Activated CD8-positive, alpha-beta memory T cell treated with anti-CD3 and anti-CD28 coated beads for 48 hours (primary cell): ENCODE measurements around the gene EIPR1.
"Not testable (repeated sequence)": the region's sequence is repeated elsewhere in the genome, so short reads cannot be mapped to it uniquely, and the experiment has no call there.

Experiments used
- DNase-seq, 3 experiments: peaks; one replicate each; pipeline ENCODE4 v3.0.0-alpha.2; 2020; ENCODE audit warnings: low read depth in 2 of 3, low spot score in 2 of 3

EIPR1 gene

GRCh38 chr2:3361518-3362389 lies 15.9 kb downstream of the EIPR1 start:
- DNase-seq: no peak

DNA sequence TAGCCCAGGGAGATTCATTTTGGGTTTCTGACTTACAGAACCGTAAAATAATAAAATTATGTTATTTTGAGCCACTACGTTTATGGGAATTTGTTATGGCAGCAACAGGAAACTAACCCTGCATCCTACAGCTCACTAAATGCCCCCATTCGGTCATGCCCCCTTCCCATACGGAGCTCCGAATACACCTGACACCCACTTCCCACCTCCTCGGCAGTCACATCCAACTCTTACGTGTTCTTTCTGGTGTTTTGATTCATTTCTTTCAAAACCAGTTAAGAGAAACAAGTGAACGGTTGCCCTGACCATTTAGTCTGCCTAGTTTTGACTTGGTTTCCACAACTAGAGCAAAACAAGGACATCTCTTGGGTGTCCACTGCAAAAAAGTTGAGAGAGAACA lies 19.7 kb downstream of the EIPR1 start:
- DNase-seq: no peak

DNA sequence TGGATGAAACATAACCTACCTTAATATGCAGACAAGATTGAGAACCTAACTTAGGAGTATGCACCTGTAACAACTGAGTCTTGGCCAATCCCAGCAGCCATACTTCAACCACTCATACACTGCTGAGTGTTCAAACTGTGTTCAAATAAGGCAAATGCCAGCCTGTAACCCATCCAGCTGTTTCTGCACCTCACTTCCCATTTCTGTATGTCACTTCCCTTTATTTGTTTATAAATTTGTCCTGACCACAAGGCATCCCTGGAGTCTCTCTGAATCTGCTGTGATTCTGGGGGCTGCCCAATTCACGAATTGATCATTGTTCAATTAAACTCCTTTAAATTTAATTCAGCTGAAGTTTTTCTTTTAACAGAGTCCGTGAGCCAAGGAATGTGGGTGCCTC lies 20.2 kb downstream of the EIPR1 start:
- not testable (repeated sequence) for DNase-seq

DNA sequence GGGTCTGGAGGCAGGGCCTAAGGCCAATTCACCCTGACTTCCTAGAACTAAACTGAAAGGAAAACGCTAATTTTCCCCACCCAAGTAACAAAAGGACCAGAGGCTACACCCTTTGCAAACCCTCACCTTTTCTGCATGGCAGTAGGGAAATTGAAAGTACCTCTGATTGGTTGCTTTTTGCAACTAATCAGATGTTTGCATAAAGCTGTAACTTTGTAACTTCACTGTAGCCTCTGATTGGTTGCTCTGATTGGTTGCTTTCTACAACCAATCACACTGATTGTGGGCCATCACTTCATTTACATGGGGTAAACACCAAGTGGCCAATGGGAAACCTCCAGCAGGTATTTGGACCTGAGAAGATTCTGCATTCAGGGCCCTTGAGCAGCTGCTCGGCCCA lies 20.8 kb downstream of the EIPR1 start:
- DNase-seq: no peak

DNA sequence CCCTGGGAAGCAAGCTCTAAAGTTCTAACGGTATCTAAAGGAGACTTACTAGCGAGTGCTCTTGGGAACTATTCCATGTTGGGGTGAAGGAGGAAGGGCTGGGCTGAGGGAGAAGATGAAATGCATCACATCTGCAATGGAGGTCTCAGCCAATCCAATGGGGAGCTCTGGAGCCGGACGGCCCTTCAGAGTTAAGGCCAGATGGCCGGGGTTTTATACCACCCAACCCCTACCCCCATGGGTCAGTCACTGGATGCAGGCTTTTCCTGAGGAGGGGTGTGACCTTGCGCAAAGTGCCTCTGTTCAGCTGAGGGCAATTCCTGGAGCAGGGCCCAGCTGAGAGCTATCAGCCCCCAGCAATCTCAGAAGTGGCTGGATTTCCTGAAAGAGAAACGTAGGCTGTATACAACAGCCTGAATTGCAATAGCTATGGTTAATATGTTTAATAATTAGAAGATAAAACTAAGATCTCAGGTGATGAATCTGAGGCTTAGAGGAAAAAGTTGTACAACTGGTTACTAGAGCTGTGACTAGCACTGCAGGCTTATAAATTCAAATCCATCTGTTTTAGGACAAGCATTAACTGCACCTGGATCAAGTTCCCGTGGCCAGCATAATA lies 21.6 kb downstream of the EIPR1 start:
- no peak for DNase-seq

DNA sequence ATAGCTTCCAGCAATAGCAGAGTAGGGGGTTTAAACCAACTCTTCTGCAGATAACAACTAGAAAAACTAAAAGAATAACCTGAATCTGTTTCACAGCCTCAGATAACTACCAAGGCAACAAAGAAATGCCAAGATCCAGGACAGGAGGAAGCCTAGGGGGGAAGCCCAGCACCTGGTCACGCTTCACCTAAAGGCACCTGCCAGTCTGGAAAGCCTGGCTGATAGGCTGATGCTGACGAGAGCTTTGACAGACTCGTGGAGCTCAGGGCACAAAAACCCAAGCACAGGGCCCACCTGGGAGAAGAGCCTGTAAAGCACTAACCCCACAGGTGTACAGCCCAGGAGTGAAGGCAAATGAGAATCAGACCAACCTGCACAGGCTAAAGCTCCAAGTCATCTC lies 22.6 kb downstream of the EIPR1 start:
- no peak for DNase-seq

DNA sequence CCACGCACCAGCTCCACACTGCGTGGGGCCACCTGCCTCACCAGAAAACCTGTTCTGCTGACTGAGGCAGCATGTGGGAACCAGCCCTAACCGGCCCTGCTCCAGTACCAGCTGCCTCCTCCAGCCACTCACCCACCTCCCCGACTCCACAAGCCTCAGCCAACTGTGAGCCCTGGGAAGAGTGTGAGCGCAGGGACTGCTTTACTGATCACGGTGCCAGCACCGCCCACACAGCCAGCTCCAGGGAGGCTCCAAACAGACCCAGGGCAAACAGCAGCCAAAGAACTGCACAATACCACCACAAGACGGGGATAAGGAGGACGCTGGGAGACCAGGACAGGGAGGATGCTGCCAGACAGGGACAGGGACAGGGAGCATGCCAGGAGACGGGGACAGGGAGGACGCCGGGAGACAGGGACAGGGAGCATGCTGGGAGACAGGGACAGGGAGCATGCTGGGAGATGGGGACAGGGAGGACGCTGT lies 28.4 kb downstream of the EIPR1 start:
- DNase-seq: no peak

DNA sequence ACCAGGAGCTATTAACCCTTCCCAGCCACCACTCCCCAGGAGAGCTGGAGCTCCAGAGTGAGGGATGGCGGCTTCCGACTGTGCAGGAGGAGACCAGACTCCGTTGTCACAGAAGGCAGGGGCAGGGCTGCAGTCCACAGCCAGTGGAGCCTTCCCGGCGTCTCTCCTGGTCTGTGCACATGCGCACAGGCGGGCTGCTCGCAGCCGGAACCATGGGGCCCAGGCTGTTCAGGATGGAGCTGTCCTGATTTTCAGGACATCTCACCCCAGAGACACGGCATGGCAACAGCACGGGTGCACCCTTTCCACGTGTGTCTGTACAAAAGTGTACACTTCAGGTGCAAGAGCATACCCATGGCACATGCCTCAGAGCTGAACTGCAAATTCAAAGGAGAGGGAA lies 28.9 kb downstream of the EIPR1 start:
- no peak for DNase-seq

- DNase-seq: no peak
Measured at GRCh38 chr2:3345621-3346020, 32.0 kb downstream of the EIPR1 start.

- DNase-seq: no peak
Measured at GRCh38 chr2:3344897-3345296, 32.7 kb downstream of the EIPR1 start.

DNA sequence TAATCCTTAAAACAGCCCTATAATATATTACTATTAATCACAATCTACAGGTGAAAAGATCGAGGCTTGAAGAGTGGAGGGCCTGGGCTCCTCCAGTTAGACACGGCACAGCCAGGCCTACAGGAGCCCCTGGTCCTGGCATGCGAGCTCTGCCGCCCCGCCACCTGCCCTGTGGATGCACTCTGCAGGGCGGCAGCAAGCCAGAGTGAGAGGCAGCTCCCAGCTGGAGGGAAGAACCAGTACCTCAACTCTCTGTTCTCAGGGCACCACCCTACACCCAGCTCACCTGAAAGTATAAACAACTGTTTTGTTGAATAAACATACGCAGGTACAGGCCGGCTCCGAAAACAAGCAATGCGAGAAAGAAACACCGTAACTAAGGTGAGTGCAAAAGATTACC lies 34.6 kb downstream of the EIPR1 start:
- no peak for DNase-seq

DNA sequence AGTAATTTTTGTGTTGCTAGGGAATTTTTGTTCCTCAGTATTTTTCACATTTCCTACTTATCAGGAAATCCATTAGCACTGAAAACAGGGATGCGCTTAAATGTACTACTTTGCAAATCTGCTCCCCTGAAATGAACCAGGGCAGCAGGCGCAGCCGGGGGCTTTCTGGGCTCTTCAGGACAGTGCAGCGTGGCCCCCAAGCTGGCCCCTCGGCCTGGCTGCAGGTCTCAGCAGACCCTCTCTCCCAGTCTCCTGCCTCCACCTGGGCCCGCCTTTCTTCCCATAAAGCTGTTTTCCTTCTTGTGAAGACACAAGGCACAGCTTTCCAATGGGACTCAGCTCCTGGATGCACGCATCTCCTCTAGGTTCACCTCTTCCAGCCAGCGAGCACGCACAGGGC lies 35.3 kb downstream of the EIPR1 start:
- DNase-seq: no peak

DNA sequence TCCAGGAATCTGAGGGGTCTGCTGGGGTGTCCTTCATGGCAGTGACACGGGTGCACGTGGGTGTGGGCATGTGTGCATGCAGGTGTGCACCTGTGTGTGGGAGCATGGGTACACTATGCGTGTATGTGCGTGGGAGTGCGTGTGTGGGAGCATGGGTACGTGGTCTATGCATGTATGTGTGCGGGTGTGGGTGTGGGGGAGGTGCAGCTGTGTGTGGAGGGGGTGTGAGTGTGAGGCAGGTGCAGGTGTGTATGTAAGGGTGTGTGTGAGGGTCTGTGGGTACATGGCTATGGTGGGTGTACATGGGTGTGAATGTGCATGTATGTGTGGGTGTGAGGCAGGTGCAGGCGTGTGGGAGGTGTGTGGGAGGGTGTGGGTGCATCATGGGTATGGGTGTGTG lies 36.3 kb downstream of the EIPR1 start:
- DNase-seq: no peak

- no peak for DNase-seq
Measured at GRCh38 chr2:3340144-3340543, 37.5 kb downstream of the EIPR1 start.

GRCh38 chr2:3338340-3338739 lies 39.3 kb downstream of the EIPR1 start:
- no peak for DNase-seq

- DNase-seq: no peak
Measured at GRCh38 chr2:3336844-3337243, 40.8 kb downstream of the EIPR1 start.

DNA sequence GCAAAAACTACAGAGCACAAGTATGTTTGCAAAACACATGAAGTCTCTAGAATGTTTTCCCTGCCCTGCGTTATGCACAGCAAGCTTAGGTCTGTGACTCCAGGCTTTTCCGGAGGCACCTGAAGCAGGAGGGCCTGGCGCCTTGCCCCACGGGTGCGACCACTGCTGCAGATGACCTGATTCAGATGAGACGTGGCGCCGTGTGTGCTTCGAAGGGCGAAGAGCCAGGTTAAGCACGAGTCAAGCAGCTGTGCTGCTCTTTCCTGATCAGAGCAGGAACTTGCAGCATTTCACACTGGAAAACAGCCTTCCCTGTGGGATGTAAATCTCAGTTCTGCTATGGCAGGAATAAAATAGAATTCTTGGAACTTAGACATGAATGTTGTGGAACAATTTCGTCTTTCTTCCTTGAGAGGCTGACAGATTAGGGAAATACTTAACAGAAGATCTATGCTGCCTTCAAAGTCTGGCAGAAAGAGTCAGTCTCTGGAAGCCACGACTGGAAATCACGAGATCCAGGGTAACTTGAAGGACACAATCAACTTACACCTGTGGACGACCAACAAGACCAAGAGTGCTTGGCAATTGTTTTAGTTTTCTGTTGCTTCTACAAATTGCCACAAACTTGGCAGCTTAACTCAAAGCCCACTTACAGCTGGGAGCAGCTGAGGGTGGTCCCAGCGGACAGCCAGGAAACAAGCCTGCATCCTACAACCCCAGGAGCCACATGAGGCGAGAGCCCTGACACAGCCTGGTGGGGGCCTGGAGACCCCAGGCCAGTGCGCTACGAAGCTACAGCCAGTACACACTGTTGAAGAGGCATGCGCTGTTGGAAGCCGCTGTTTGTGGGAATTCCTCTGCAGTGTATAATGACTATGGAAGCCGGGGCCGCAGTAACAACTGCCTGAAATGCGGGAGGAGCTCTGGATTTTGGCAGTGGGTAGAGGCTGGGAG lies 42.9 kb downstream of the EIPR1 start:
- no peak for DNase-seq

DNA sequence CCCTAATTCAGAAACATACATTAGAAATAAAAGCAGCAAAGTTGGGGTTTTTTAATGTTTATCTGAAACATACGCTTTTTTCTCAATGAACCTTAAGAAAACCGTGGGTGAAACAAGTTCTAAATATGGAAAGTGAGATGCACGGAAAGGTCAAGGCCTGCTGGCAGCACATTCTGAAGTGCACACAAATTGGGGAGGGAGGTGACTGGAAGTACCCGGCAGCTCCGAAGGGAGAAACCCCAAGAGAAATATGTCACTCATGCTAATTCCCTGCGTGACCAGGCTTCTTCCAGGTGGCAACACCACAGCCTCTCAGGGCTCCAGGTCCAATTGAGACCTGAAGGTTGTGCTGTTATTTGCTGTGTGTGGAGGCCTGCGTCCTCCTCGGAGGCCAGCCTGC lies 45.5 kb downstream of the EIPR1 start:
- no peak for DNase-seq

GRCh38 chr2:3329491-3329890 lies 48.1 kb downstream of the EIPR1 start:
- no peak for DNase-seq

GRCh38 chr2:3326871-3327270 lies 50.7 kb downstream of the EIPR1 start:
- no peak for DNase-seq

GRCh38 chr2:3326182-3326537 lies 51.5 kb downstream of the EIPR1 start:
- DNase-seq: no peak
